D721Med (cell line): ENCODE data around the gene NABP2.

ENCODE experiments used
- DNase-seq: peaks from one replicate; pipeline ENCODE4 v3.0.0; 2011; ENCODE audit warnings: low spot score; ENCODE audit not compliant: insufficient read length
- FAIRE-seq: peaks from 2 replicates; lab custom pipeline; 2011; peaks lifted over from hg19 to GRCh38; lab: Jason Lieb, UNC
- TF ChIP-seq, protein P1 (sequence below): IDR thresholded peaks from 2 replicates; pipeline ENCODE4 v1.5.1; 2012; ENCODE audit warnings: mild to moderate bottlenecking, control low read depth; ENCODE audit not compliant: insufficient read depth; ENCODE audit errors: missing control alignments

The NABP2 gene

DNA sequence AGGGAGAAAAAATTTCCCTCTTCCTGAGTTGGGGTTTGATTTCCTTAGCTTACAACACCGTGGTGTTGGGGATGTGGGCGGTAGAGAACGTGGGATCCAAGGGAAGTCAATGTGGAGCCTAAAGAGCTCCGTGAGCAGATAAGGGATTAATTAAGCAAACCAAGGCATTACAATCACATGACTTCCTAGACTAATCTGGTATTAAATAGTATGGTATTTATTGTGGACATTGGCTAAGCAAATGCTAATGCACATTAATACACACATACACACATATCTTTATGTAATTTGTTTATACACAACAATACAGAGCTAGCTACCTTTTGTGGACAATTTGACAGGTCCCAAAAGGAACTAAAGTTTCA is 1.6 kb upstream of the NABP2 start:
- DNase-seq (peak; percentile 41), FAIRE-seq (peak; percentile 73)
- TF ChIP-seq, protein P1, sequence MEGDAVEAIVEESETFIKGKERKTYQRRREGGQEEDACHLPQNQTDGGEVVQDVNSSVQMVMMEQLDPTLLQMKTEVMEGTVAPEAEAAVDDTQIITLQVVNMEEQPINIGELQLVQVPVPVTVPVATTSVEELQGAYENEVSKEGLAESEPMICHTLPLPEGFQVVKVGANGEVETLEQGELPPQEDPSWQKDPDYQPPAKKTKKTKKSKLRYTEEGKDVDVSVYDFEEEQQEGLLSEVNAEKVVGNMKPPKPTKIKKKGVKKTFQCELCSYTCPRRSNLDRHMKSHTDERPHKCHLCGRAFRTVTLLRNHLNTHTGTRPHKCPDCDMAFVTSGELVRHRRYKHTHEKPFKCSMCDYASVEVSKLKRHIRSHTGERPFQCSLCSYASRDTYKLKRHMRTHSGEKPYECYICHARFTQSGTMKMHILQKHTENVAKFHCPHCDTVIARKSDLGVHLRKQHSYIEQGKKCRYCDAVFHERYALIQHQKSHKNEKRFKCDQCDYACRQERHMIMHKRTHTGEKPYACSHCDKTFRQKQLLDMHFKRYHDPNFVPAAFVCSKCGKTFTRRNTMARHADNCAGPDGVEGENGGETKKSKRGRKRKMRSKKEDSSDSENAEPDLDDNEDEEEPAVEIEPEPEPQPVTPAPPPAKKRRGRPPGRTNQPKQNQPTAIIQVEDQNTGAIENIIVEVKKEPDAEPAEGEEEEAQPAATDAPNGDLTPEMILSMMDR, result no peak

DNA sequence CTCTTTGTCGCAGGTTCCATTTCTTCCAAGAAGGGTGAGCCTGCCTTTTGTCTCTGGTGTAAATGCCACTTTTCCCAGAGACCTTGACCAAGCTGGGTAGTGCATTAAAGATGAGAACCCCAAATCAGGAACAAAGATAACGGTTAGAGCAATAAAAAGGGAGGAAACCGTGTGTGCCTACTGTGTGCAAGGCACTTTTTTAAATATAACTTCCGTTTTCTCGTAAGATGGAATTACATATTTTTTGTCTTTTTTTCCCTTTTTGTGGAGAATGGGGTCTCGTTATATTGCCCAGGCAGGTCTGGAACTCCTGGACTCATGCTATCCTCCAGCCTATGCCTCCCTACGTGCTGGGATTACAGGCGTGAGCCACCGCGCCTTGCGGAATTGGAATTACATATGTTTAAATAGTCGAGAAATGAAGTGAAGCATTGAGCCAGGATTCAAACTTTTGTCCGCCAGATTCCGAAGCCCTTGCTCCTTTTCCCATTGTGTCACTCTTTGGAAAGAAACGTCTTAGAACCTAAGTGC is 506 bp upstream of the NABP2 start:
- FAIRE-seq (no peak), DNase-seq (no peak)
- TF ChIP-seq, protein P1, result no peak

DNA sequence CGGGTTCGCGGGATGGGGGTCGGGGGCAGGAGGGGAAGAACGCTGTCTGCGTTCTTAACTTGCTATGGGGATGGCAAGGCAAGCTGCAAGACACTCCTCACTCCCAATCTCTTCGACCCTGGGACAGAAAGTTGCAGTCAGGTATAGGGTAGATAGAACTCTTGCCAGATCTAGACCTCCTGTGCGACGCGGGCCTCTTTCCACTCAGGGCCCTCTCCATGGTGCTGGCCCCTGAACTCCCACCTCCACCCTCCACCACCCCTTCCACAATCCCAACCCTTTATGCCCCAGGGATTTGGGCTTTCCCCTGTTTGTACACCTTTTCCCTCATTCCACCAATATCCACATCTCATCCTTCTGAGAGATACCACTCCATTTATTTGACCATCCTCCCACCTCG is 812 bp downstream of the NABP2 start:
- FAIRE-seq (no peak), DNase-seq (no peak)
- TF ChIP-seq, protein P1, result no peak

DNA sequence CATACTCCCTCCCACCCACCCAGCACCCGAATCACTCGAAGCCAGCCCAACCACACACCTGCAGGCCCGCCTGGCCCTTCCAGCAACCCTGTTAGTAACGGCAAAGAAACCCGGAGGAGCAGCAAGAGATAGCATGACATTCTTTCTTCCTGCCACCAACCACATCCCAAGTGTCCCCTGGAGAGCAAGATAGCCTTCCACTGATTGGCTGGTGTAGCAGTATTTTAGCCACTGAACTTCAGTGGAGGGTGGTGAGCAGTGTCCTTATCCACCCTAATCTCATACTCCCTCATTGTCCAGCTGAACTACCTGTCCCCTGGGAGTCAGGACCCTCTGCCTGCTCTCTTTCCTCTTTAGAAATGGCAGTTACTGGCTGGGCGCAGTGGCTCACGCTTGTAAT is 4.9 kb downstream of the NABP2 start:
- no peak for DNase-seq
- TF ChIP-seq, protein P1, result no peak
- FAIRE-seq, result no peak

DNA sequence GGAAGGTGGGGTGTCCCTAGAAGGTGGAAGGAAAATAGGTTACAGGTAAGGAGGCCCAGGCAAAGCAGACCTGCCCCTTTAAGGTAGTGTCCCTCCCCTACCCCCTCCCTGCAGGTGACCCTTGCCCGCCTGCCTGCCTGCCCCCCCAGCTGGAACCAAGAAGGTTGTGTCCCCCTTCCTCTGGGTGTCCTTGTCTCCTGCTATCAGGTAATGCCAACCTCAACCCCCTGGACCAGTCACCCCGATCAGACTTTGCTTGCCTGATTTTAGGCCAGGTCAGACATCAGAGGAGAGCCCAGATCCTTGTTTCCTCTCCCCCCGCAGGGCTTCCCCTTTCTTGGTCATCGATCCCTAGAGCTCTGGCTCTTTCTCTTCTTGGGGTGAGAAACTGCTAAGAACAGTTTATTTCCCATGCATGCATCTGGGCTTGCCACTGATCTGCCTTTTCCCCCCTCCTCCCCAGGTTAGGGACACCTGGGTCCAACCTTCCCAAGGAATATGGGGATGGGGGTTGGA is 5.8 kb downstream of the NABP2 start, which contains the start of gene SLC39A5:
TSS of gene SLC39A5 (plus strand) at position 136 of the 516 bp plus-strand sequence. CDS start 1,224 bp downstream, outside the sequence.
- DNase-seq (no peak), FAIRE-seq (no peak)
- TF ChIP-seq, protein P1, result no peak

DNA sequence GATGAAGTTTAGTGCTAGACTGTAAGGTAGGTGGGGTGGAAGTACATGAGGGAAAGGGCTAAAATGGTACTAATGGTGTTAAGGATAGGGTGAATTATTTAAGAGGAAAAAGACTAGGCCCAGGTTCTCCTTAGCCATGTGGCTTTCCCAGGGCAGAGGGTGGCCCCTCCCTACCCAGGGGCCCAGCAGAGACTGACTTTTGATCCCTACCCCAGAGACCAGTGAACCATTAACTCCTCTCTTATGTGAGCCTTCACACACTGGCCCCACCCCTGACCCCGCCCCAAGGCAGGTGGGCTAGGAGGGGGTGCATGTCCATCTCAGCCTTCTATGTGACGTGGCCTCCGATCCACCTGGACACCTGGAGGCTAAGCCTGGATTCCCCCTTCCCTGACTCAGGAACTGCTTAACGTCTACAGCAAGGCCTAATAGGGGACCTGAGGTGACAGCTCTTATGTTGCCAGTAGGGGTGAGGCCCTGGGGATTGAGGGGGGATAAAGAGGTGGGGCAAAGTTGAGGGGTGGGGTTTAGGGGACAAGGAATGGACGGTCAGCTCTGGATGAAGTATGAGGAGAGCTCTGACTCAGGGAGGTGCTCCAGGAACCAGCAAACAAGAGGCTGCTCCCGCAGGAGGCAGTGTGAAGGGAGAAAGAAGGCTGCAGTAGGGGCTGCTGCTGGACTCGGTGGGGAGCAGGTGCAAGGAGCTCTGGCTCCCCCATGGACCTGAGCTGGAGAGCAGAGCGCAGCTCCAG is 6.5 kb downstream of the NABP2 start:
- DNase-seq (no peak), FAIRE-seq (no peak)
- TF ChIP-seq, protein P1, result no peak

DNA sequence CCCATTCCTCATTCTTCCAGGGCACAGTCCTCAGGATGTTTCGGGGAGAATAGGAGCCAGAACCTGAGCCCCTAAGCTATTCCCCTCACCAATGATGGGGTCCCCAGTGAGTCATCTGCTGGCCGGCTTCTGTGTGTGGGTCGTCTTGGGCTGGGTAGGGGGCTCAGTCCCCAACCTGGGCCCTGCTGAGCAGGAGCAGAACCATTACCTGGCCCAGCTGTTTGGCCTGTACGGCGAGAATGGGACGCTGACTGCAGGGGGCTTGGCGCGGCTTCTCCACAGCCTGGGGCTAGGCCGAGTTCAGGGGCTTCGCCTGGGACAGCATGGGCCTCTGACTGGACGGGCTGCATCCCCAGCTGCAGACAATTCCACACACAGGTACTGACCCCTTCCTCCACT is 7.0 kb downstream of the NABP2 start:
- DNase-seq (no peak), FAIRE-seq (no peak)
- TF ChIP-seq, protein P1, result no peak
